Activated CD8-positive, alpha-beta memory T cell treated with anti-CD3 and anti-CD28 coated beads for 48 hours (primary cell): ENCODE measurements around the gene SPON2.

Source experiments
- DNase-seq, 3 experiments: peaks; one replicate each; pipeline ENCODE4 v3.0.0-alpha.2; 2020; ENCODE audit warnings: low read depth in 2 of 3, low spot score in 2 of 3

SPON2 gene

GRCh38 chr4:1208970-1209704 is 36.8 kb upstream of the SPON2 start:
- no peak for DNase-seq

GRCh38 chr4:1208266-1208961 is 36.0 kb upstream of the SPON2 start:
- no peak for DNase-seq

- DNase-seq = no peak
These were observed 35.4 kb upstream of the SPON2 start for GRCh38 chr4:1207603-1208265.

GRCh38 chr4:1207157-1207470 is 34.7 kb upstream of the SPON2 start:
- no peak for DNase-seq

- no peak for DNase-seq
These were observed 34.1 kb upstream of the SPON2 start for GRCh38 chr4:1206299-1207156.

- DNase-seq = no peak
These were observed 33.4 kb upstream of the SPON2 start for GRCh38 chr4:1205586-1206298.

- no peak for DNase-seq
These were observed 32.6 kb upstream of the SPON2 start for GRCh38 chr4:1204828-1205585.

GRCh38 chr4:1204286-1204827 is 32.0 kb upstream of the SPON2 start:
- no peak for DNase-seq

- no peak for DNase-seq
These were observed 30.7 kb upstream of the SPON2 start for GRCh38 chr4:1203026-1203616.

GRCh38 chr4:1202526-1203011 is 30.2 kb upstream of the SPON2 start:
- DNase-seq = no peak

- peak; percentile 55 to 62 (median 61) for DNase-seq
These were observed 29.6 kb upstream of the SPON2 start for GRCh38 chr4:1201851-1202525.

- DNase-seq = no peak
These were observed 28.1 kb upstream of the SPON2 start for GRCh38 chr4:1200425-1201035.

- no peak for DNase-seq
These were observed 27.4 kb upstream of the SPON2 start for GRCh38 chr4:1199556-1200331.

GRCh38 chr4:1198098-1198844 is 25.9 kb upstream of the SPON2 start:
- no peak for DNase-seq

- DNase-seq = no peak
These were observed 24.2 kb upstream of the SPON2 start for GRCh38 chr4:1196421-1197183.

- no peak for DNase-seq
These were observed 23.6 kb upstream of the SPON2 start for GRCh38 chr4:1195891-1196401.
